HUES48 (cell line): ENCODE data around the gene GRB10.

ENCODE experiments used
- H3K27ac ChIP-seq: one replicate; pipeline ENCODE4 v1.7.0; 2013; ENCODE audit warnings: low read depth, low read length, inconsistent platforms
- H3K27me3 ChIP-seq: 2 replicates; pipeline ENCODE4 v1.6.1; 2013; ENCODE audit warnings: mild to moderate bottlenecking, low read length; ENCODE audit not compliant: control insufficient read depth, insufficient read depth
- H3K36me3 ChIP-seq: 2 replicates; pipeline ENCODE4 v1.6.1; 2013; ENCODE audit warnings: low read length; ENCODE audit not compliant: control insufficient read depth, insufficient read depth
- H3K4me1 ChIP-seq: 2 replicates; pipeline ENCODE4 v1.6.1; 2013; ENCODE audit warnings: mild to moderate bottlenecking, low read length; ENCODE audit not compliant: control insufficient read depth, insufficient read depth
- H3K4me3 ChIP-seq: 2 replicates; pipeline ENCODE4 v1.5.1; 2013; ENCODE audit warnings: mild to moderate bottlenecking, low read depth, low read length
- H3K9ac ChIP-seq: 2 replicates; pipeline ENCODE4 v1.6.1; 2013; ENCODE audit warnings: mild to moderate bottlenecking, low read depth, low read length, moderate library complexity
- H3K9me3 ChIP-seq: 2 replicates; pipeline ENCODE4 v1.6.1; 2013; ENCODE audit warnings: low read length; ENCODE audit not compliant: control insufficient read depth, insufficient read depth

The GRB10 gene

GRCh38 chr7:50782375-50783208 is at the start of gene GRB10:
Gene GRB10, minus strand, starts transcription at chr7:50782896. Its CDS starts 50,574 bp downstream, at chr7:50732322.
- peak within 1 kb of the TSS; percentile 66 for H3K4me3 ChIP-seq
- H3K36me3 ChIP-seq, result peaks cover 7% of the 10 kb centered on the region
- H3K9me3 ChIP-seq, result no peaks in the 10 kb centered on the region
- peak within 1 kb of the TSS; percentile 50; the same call in 1 of the 2 replicates for H3K9ac ChIP-seq
- H3K27me3 ChIP-seq, result no peaks in the 10 kb centered on the region
- H3K4me1 ChIP-seq, result peaks cover 28% of the 10 kb centered on the region
- H3K27ac ChIP-seq, result peak within 1 kb of the TSS; percentile 12

- Histone ChIP-seq H3K4me3 (no peak overlapping the region), H3K27ac (no peak overlapping the region), H3K27me3 (no peaks in the 10 kb centered on the region; the same call in 1 of the 2 replicates), H3K9ac (no peak overlapping the region), H3K4me1 (no peaks in the 10 kb centered on the region), H3K36me3 (no peaks in the 10 kb centered on the region), H3K9me3 (no peaks in the 10 kb centered on the region)
These were observed 46.1 kb upstream of the GRB10 start for GRCh38 chr7:50828801-50829200.

- Histone ChIP-seq H3K27ac (no peak overlapping the region), H3K9ac (no peak overlapping the region), H3K9me3 (no peaks in the 10 kb centered on the region), H3K4me3 (no peak overlapping the region), H3K36me3 (no peaks in the 10 kb centered on the region), H3K27me3 (no peaks in the 10 kb centered on the region; the same call in 1 of the 2 replicates), H3K4me1 (no peaks in the 10 kb centered on the region)
These were observed 45.4 kb upstream of the GRB10 start for GRCh38 chr7:50828116-50828515.

GRCh38 chr7:50827281-50827680 is 44.6 kb upstream of the GRB10 start:
- Histone ChIP-seq H3K27ac (no peak overlapping the region), H3K4me1 (no peaks in the 10 kb centered on the region)

GRCh38 chr7:50826371-50827172 is 43.9 kb upstream of the GRB10 start:
- H3K27ac ChIP-seq, result no peak overlapping the region
- H3K4me3 ChIP-seq, result no peak overlapping the region
- H3K27me3 ChIP-seq, result no peaks in the 10 kb centered on the region
- H3K36me3 ChIP-seq, result no peaks in the 10 kb centered on the region
- no peaks in the 10 kb centered on the region for H3K9me3 ChIP-seq
- no peak overlapping the region for H3K9ac ChIP-seq
- peaks cover 2% of the 10 kb centered on the region; the same call in 1 of the 2 replicates for H3K4me1 ChIP-seq

More at GRCh38 chr7:50827281-50827680, 44.6 kb upstream of the GRB10 start:
- Histone ChIP-seq H3K4me3 (no peak overlapping the region), H3K27me3 (no peaks in the 10 kb centered on the region), H3K36me3 (no peaks in the 10 kb centered on the region), H3K9ac (no peak overlapping the region), H3K9me3 (no peaks in the 10 kb centered on the region)

- H3K27ac ChIP-seq, result no peak overlapping the region
- H3K27me3 ChIP-seq, result no peaks in the 10 kb centered on the region
These were observed 42.8 kb upstream of the GRB10 start for GRCh38 chr7:50825465-50825864.

GRCh38 chr7:50824882-50825281 is 42.2 kb upstream of the GRB10 start:
- Histone ChIP-seq H3K27me3 (no peaks in the 10 kb centered on the region), H3K9me3 (no peaks in the 10 kb centered on the region)

More at GRCh38 chr7:50825465-50825864, 42.8 kb upstream of the GRB10 start:
- no peaks in the 10 kb centered on the region for H3K36me3 ChIP-seq
- H3K9me3 ChIP-seq, result no peaks in the 10 kb centered on the region
- H3K9ac ChIP-seq, result no peak overlapping the region
- H3K4me1 ChIP-seq, result peaks cover 8% of the 10 kb centered on the region; the same call in 1 of the 2 replicates
- H3K4me3 ChIP-seq, result no peak overlapping the region

GRCh38 chr7:50822706-50823105 is 40.0 kb upstream of the GRB10 start:
- Histone ChIP-seq H3K4me1 (peaks cover 8% of the 10 kb centered on the region; the same call in 1 of the 2 replicates), H3K27me3 (no peaks in the 10 kb centered on the region), H3K4me3 (no peak overlapping the region), H3K36me3 (no peaks in the 10 kb centered on the region), H3K9me3 (no peaks in the 10 kb centered on the region), H3K27ac (peak overlapping the region; percentile 34), H3K9ac (no peak overlapping the region)

More at GRCh38 chr7:50824882-50825281, 42.2 kb upstream of the GRB10 start:
- Histone ChIP-seq H3K36me3 (no peaks in the 10 kb centered on the region), H3K27ac (no peak overlapping the region), H3K9ac (no peak overlapping the region), H3K4me1 (peaks cover 8% of the 10 kb centered on the region; the same call in 1 of the 2 replicates), H3K4me3 (no peak overlapping the region)

GRCh38 chr7:50822110-50822509 is 39.4 kb upstream of the GRB10 start:
- Histone ChIP-seq H3K9ac (no peak overlapping the region), H3K36me3 (no peaks in the 10 kb centered on the region), H3K4me1 (peaks cover 8% of the 10 kb centered on the region; the same call in 1 of the 2 replicates), H3K27me3 (no peaks in the 10 kb centered on the region), H3K27ac (no peak overlapping the region), H3K9me3 (no peaks in the 10 kb centered on the region), H3K4me3 (no peak overlapping the region)

GRCh38 chr7:50821457-50822008 is 38.8 kb upstream of the GRB10 start:
- H3K9ac ChIP-seq, result no peak overlapping the region
- no peaks in the 10 kb centered on the region for H3K27me3 ChIP-seq
- H3K9me3 ChIP-seq, result no peaks in the 10 kb centered on the region
- H3K4me3 ChIP-seq, result no peak overlapping the region
- H3K36me3 ChIP-seq, result no peaks in the 10 kb centered on the region
- no peak overlapping the region for H3K27ac ChIP-seq
- H3K4me1 ChIP-seq, result peaks cover 8% of the 10 kb centered on the region; the same call in 1 of the 2 replicates
